Stimulated activated CD8-positive, alpha-beta memory T cell treated with anti-CD3 and anti-CD28 coated beads, Interleukin-7, amount 100 ng/mL, for 1 hour (primary cell): ENCODE data around the gene APPL1.
"Not testable (repeated sequence)": the region's sequence is repeated elsewhere in the genome, so short reads cannot be mapped to it uniquely, and the experiment has no call there.

Experiments used
- DNase-seq, 2 donors: peaks; one replicate each; pipeline ENCODE4 v3.0.0-alpha.2; 2020; ENCODE audit warnings: low read depth in 2 of 2

The APPL1 gene

GRCh38 chr3:57261929-57262328, 34.4 kb downstream of the APPL1 start:
- DNase-seq, result no peak

- no peak for DNase-seq
Observed at GRCh38 chr3:57268416-57268815, 40.9 kb downstream of the APPL1 start.

DNA sequence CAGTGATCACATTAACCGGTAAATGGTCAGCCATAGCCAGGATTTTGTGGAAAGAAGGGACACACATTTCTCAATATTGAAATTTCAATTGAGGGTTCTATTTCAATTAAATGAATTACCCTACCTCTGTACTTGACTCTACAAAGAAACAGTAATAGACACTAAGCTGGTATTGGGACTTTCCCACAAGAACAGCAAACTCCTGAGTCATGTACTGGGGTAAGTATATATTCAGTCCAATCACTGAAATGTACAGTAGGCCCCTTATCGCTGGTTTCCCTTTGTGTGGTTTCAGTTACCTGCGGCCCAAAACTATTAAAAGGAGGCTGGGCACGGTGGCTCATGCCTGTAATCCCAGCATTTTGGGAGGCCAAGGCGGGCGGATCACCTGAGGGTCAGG, 47.3 kb downstream of the APPL1 start:
- no peak for DNase-seq

- no peak for DNase-seq
Observed at GRCh38 chr3:57275393-57275792, 47.9 kb downstream of the APPL1 start.

DNA sequence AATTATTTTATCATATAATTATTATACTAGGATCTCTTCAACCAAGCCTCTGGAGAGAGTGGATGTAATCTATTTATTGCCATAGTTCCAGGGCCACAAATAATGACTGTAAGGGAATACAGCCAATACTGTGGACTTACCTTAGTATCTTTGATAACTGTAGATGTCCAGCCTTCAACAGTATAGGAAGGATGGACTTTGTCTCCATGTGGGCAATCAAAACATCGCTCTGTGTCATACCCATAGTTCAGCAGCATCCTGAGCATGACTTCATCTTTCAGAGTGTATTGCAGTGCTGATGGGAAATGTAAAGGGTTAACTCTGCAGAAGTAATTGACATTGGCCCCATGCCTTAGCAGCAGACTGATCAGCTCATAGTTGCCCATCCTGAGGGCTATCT, 50.7 kb downstream of the APPL1 start:
- DNase-seq, result no peak

GRCh38 chr3:57279685-57280084, 52.2 kb downstream of the APPL1 start:
- no peak for DNase-seq

GRCh38 chr3:57281715-57282114, 54.2 kb downstream of the APPL1 start:
- DNase-seq, result no peak

DNA sequence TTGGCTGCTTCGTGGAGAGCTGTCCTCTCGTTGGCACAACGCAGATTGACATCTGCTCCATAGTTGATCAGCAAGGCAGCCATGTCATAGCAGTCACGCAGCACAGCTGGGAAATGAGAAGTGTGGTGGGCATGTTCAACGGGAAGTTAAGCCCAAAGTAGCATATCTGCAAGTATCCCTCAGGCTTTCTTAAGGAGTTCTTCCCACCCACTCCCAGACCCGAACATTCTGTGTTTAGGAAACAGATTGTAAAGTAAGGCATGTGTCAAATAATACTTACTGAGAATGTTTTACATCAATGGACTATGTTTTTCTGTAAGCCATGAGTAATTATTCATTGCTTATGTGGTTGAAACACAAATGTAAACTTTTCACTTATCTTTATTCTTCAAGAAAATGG, 55.8 kb downstream of the APPL1 start:
- no peak for DNase-seq

- DNase-seq, result no peak
Observed at GRCh38 chr3:57287205-57287604, 59.7 kb downstream of the APPL1 start.

- DNase-seq, result no peak
Observed at GRCh38 chr3:57288403-57288802, 60.9 kb downstream of the APPL1 start.

DNA sequence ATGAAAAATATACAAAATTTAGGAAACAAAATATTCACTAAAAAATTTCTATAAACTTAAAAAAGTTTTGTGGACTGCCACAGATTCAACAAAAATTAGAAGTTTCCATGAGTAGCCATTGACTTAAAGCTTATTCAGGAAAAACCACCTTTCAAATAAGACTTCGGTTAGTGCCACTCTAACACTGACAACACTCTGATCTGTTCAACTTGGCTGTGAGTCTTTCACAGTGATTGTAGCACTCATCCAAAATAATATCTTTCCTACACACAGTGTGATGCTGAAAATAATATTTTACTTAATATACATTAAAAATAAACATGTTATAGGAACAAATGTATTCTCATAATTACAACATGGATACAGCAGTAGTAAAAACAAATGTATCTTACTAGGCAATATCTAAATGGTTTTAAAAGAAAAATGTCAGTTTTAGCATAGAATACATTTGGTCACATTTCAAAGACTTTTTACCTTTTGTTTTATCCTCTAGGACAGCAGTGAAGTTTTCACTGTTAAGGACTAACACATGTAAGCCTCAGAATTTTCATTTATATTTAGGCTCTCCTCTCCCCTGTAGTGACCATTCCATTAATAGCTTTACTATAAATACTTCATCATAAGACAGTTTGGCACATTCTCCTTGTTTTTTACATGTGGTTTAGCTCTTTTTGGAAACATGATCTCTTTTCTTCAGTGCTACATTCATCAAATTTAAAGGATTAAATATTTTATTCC, 64.8 kb downstream of the APPL1 start, which contains the start of gene ASB14:
TSS of gene ASB14 (minus strand) at position 527 of the 738 bp plus-strand sequence. CDS start 652 bp downstream, outside the sequence.
- DNase-seq, result no peak

GRCh38 chr3:57292897-57293526, 65.5 kb downstream of the APPL1 start:
- no peak for DNase-seq

GRCh38 chr3:57298041-57298440, 70.5 kb downstream of the APPL1 start:
- no peak for DNase-seq

GRCh38 chr3:57303520-57303919, 76.0 kb downstream of the APPL1 start:
- DNase-seq, result not testable (repeated sequence)

- no peak for DNase-seq
Observed at GRCh38 chr3:57309769-57310360, 82.3 kb downstream of the APPL1 start.

DNA sequence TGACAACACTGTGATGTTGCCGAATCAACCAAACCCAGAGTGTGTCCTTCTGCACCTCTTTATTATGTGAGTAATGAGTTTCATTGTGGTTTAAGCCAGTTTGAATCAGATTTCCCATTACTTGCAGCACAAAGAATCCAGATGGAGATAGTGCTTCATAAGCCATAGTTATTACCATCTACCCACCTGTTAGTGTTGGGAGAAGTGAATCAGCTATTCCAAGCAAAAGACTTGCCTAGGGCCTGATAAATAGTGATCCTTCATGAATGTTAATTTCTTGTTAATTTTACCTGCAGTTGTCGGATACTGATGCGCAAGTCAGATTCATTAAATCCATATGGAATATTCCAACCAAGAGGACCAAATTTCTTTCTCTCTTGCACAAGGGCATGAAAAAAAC, 86.7 kb downstream of the APPL1 start:
- no peak for DNase-seq
